LNCaP clone FGC (cell line): ENCODE measurements around the gene NCAPG.

Source experiments
- DNase-seq: peaks from one replicate; pipeline ENCODE4 v3.0.0-alpha.2; 2011; ENCODE audit warnings: low read depth
- H3K4me3 ChIP-seq: 2 replicates; pipeline ENCODE4 v1.5.1; 2011; ENCODE audit warnings: mild to moderate bottlenecking, low read depth, low read length, control low read depth
- TF ChIP-seq, protein P1 (sequence below): IDR thresholded peaks from 2 replicates; pipeline ENCODE4 v1.5.1; 2012; ENCODE audit warnings: mild to moderate bottlenecking; ENCODE audit not compliant: control insufficient read depth, insufficient read depth; ENCODE audit errors: extremely low read depth

Gene NCAPG

DNA sequence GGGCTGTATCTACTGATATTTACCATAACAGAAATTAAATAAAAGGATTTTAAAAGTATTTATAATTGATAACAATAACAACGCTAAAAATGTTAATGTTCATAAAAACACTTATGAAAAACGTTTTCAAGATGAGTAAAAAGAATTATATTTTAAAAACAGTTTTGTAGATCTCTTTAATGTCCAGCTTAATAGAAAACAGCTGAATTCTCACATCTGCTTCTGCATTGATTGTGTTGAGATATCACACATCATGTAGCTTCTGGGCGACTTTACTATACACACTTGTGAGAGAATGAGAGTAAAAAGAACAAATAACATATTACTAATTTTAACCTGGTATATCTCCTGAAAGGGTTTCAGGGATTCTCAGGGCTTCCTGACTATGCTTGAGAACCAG is 83.6 kb downstream of the NCAPG start:
- TF ChIP-seq, protein P1, sequence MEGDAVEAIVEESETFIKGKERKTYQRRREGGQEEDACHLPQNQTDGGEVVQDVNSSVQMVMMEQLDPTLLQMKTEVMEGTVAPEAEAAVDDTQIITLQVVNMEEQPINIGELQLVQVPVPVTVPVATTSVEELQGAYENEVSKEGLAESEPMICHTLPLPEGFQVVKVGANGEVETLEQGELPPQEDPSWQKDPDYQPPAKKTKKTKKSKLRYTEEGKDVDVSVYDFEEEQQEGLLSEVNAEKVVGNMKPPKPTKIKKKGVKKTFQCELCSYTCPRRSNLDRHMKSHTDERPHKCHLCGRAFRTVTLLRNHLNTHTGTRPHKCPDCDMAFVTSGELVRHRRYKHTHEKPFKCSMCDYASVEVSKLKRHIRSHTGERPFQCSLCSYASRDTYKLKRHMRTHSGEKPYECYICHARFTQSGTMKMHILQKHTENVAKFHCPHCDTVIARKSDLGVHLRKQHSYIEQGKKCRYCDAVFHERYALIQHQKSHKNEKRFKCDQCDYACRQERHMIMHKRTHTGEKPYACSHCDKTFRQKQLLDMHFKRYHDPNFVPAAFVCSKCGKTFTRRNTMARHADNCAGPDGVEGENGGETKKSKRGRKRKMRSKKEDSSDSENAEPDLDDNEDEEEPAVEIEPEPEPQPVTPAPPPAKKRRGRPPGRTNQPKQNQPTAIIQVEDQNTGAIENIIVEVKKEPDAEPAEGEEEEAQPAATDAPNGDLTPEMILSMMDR = no peak

More for the DNA sequence above, 83.6 kb downstream of the NCAPG start:
- DNase-seq = no peak
- no peak overlapping the region for H3K4me3 ChIP-seq
